Naive thymus-derived CD4-positive, alpha-beta T cell (primary cell): ENCODE results near the gene IMPA2. TPM values are rescaled to one million over a fixed set of nuclear protein-coding genes. Genes with fewer than 3 reads are reported as not detected.

Experiments
- ATAC-seq: fragments of 150-1000 bp; cut with Tn5 transposase; 2 replicates; pipeline ENCODE4 v1.10.0; 2021; ENCODE audit warnings: mild to moderate bottlenecking, moderate library complexity
- CTCF ChIA-PET: fragments of 350-600 bp; sonication (Branson Sonifier 250); formaldehyde crosslinking; loops from one replicate; lab custom pipeline; 2021; ENCODE audit warnings: antibody characterized with exemption; lab: Charles Lee
- POLR2A ChIA-PET: fragments of 350-600 bp; sonication (Branson Sonifier 250); formaldehyde crosslinking; loops from one replicate; lab custom pipeline; 2021; ENCODE audit warnings: antibody characterized with exemption, inconsistent platforms; lab: Charles Lee
- DNase-seq, 9 donors: peaks; one replicate each; pipeline versions ENCODE4 v3.0.0 to v3.0.0-alpha.2; 2020 to 2022; ENCODE audit warnings: mixed read lengths in 1 of 9
- H3K27ac ChIP-seq: one replicate; pipeline ENCODE4 v1.7.0; 2013; ENCODE audit warnings: mild to moderate bottlenecking, low read depth, low read length, moderate library complexity
- H3K27me3 ChIP-seq, 2 donors: one replicate each; pipeline ENCODE4 v1.7.0; 2013; ENCODE audit warnings: low read length in 2 of 2, mild to moderate bottlenecking in 2 of 2, moderate library complexity in 2 of 2; ENCODE audit not compliant: control insufficient read depth in 2 of 2, insufficient read depth in 2 of 2
- H3K36me3 ChIP-seq, 3 experiments: 1 replicate in 2 of 3; 2 replicates in 1 of 3; pipeline ENCODE4 v1.7.0; 2013; ENCODE audit warnings: low read length in 3 of 3, mild to moderate bottlenecking in 3 of 3, moderate library complexity in 1 of 3; ENCODE audit not compliant: insufficient read depth in 3 of 3, control insufficient read depth in 2 of 3
- H3K4me1 ChIP-seq, 2 donors: one replicate each; pipeline ENCODE4 v1.7.0; 2013; ENCODE audit warnings: low read length in 2 of 2, mild to moderate bottlenecking in 2 of 2, moderate library complexity in 1 of 2; ENCODE audit not compliant: control insufficient read depth in 2 of 2, insufficient read depth in 2 of 2
- H3K4me3 ChIP-seq: 2 replicates; pipeline ENCODE4 v1.7.0; 2013; ENCODE audit warnings: mild to moderate bottlenecking, low read length
- H3K9me3 ChIP-seq, 3 experiments: 1 replicate in 2 of 3; 2 replicates in 1 of 3; pipeline ENCODE4 v1.7.0; 2013; ENCODE audit warnings: low read length in 3 of 3; ENCODE audit not compliant: control insufficient read depth in 2 of 3
- H3K27ac Mint-ChIP-seq, 9 donors: one replicate each; pipeline ENCODE4 v1.8.0; 2020 to 2022; ENCODE audit warnings: mixed read lengths in 9 of 9, mild to moderate bottlenecking in 8 of 9, moderate library complexity in 5 of 9, inconsistent platforms in 2 of 9
- H3K27me3 Mint-ChIP-seq, 5 donors: one replicate each; pipeline ENCODE4 v1.8.0; 2021 to 2022; ENCODE audit warnings: mixed read lengths in 5 of 5, mild to moderate bottlenecking in 1 of 5
- H3K36me3 Mint-ChIP-seq, 5 donors: one replicate each; pipeline ENCODE4 v1.8.0; 2020 to 2022; ENCODE audit warnings: mixed read lengths in 5 of 5, mild to moderate bottlenecking in 3 of 5, inconsistent platforms in 1 of 5
- H3K4me1 Mint-ChIP-seq, 7 donors: one replicate each; pipeline ENCODE4 v1.8.0; 2020 to 2022; ENCODE audit warnings: mixed read lengths in 7 of 7, mild to moderate bottlenecking in 3 of 7, inconsistent platforms in 1 of 7
- H3K4me3 Mint-ChIP-seq, 10 donors: one replicate each; pipeline ENCODE4 v1.8.0; 2020 to 2022; ENCODE audit warnings: mild to moderate bottlenecking in 10 of 10, mixed read lengths in 10 of 10, moderate library complexity in 6 of 10, inconsistent platforms in 2 of 10
- H3K9me3 Mint-ChIP-seq, 11 donors: one replicate each; pipeline ENCODE4 v1.8.0; 2020 to 2022; ENCODE audit warnings: mixed read lengths in 11 of 11, mild to moderate bottlenecking in 4 of 11, inconsistent platforms in 1 of 11, moderate library complexity in 1 of 11
- intact Hi-C, 2 donors: fragments of 100-400 bp; cut with micrococcal nuclease; formaldehyde crosslinking; loops; one replicate each; pipeline ENCODE4 v1.15.1; 2023
- polyA plus RNA-seq, 2 donors: library from polyadenylated mRNA; unstranded; fragments of 300-500 nt; fragmentation: Illumina TruSeq; gene quantifications; one replicate each; pipeline ENCODE4 v1.2.3, GENCODE V29; 2021
- total RNA-seq, 6 experiments: library from RNA in 5 of 6; stranded (reverse) in 5 of 6; gene quantifications; 1 replicate in 5 of 6; 2 replicates in 1 of 6; pipeline ENCODE4 v1.2.3 and lab custom pipeline; 2021 to 2026

IMPA2 gene
- total and polyA plus RNA-seq, 7 experiments from 2014 or later, result 4.9 to 27.8 (median 7.8) TPM

- Mint-ChIP-seq H3K27ac (peak overlapping the region in 5 of 9 donors; percentile 4 to 79 (median 44)), H3K4me1 (peaks cover 9 to 21% (median 15%) of the 10 kb centered on the region in 7 donors), H3K4me3 (peak overlapping the region in 4 of 10 donors; percentile 49 to 70 (median 58)), H3K27me3 (no peaks in the 10 kb centered on the region), H3K36me3 (no peaks in the 10 kb centered on the region), H3K9me3 (no peaks in the 10 kb centered on the region)
- Histone ChIP-seq H3K27me3 (no peaks in the 10 kb centered on the region), H3K27ac (no peak overlapping the region), H3K4me3 (no peak overlapping the region), H3K36me3 (no peaks in the 10 kb centered on the region), H3K9me3 (no peaks in the 10 kb centered on the region), H3K4me1 (peaks cover 0 to 6% of the 10 kb centered on the region in 2 donors)
- ATAC-seq (peak; percentile 14), DNase-seq (no peak)
- intact Hi-C loops, result loop anchor here (1.0 kb wide), 5 partner anchors 14 to 262 kb away; partner anchors contain the start of genes IMPA2 (in 1 of the 2) and MPPE1 (in 1 of the 2)
- ChIA-PET POLR2A (interaction anchor here (1.3 kb wide), 2 partner anchors 87 to 1732 kb away, joined by 3 to 4 read pairs; partner anchors contain the start of gene MPPE1), CTCF (interaction anchor here (0.8 to 10.1 kb wide), 9 partner anchors 9 to 262 kb away, joined by 3 to 162 read pairs (median 6); no protein-coding TSS in a partner anchor)
These were observed 13.6 kb downstream of the IMPA2 start for GRCh38 chr18:11994703-11995444.

- Mint-ChIP-seq H3K27ac (peak overlapping the region in 6 of 9 donors; percentile 4 to 79 (median 52)), H3K27me3 (no peaks in the 10 kb centered on the region), H3K4me3 (peak overlapping the region; percentile 4 to 74 (median 58)), H3K9me3 (no peaks in the 10 kb centered on the region), H3K4me1 (peaks cover 9 to 21% (median 14%) of the 10 kb centered on the region in 7 donors), H3K36me3 (peaks cover 0 to 3% (median 0%) of the 10 kb centered on the region in 5 donors)
- no peaks in the 10 kb centered on the region for H3K27me3 ChIP-seq
- peaks cover 0 to 6% of the 10 kb centered on the region in 2 donors for H3K4me1 ChIP-seq
- peak overlapping the region; percentile 3 for H3K4me3 ChIP-seq
- ATAC-seq (peak; percentile 92), DNase-seq (peak; percentile 19 to 61 (median 50))
- ChIA-PET CTCF (interaction anchor here (0.6 to 10.1 kb wide), 15 partner anchors 8 to 263 kb away, joined by 3 to 162 read pairs (median 4); partner anchors contain the start of gene IMPA2), POLR2A (interaction anchor here (1.3 kb wide), 2 partner anchors 88 to 1732 kb away, joined by 3 to 4 read pairs; partner anchors contain the start of gene MPPE1)
- no peaks in the 10 kb centered on the region for H3K9me3 ChIP-seq
- intact Hi-C loops, result loop anchor here (1.0 kb wide), 5 partner anchors 14 to 262 kb away; partner anchors contain the start of genes IMPA2 (in 1 of the 2) and MPPE1 (in 1 of the 2)
- H3K27ac ChIP-seq, result no peak overlapping the region
- H3K36me3 ChIP-seq, result no peaks in the 10 kb centered on the region
These were observed 14.3 kb downstream of the IMPA2 start for GRCh38 chr18:11995445-11996189.

DNA sequence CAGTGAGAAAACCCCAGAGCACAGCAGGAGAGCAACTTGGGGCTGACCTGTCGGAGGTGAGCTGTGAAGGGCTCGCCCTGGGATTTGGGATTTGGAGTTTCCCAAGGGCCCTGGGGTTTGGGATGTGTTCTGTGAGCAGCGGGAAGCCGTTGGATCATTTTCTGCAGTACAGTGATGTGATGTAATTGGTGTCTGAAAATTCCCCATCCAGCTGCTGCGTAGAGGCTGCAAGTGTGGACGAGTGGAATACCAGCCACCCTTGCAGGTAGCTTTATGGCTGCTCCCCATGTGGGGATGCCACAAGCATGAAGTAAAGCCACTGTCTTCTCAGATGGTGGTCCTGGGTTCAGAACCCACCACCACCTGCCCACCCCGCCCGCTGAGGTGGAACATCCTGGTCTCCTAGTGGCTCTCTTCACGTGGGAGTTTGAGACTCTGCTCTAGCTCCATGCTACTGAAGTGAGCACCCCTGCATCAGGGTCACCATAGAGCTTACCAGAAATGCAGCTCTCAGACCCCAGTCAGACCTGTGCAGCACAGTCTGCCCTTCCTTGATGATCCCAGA lies 15.0 kb downstream of the IMPA2 start:
- no peak for ATAC-seq
- H3K4me1 ChIP-seq, result peaks cover 0 to 6% of the 10 kb centered on the region in 2 donors
- CTCF ChIA-PET, result interaction anchor here (0.6 to 10.1 kb wide), 10 partner anchors 15 to 263 kb away, joined by 3 to 162 read pairs (median 5); partner anchors contain the start of gene IMPA2

GRCh38 chr18:11996907-11997306 lies 15.6 kb downstream of the IMPA2 start:
- Histone ChIP-seq H3K27me3 (no peaks in the 10 kb centered on the region), H3K27ac (no peak overlapping the region)

More for the DNA sequence above, 15.0 kb downstream of the IMPA2 start:
- POLR2A ChIA-PET, result interaction anchor here (1.0 to 1.3 kb wide), 3 partner anchors 59 to 1731 kb away, joined by 3 to 4 read pairs (median 3); partner anchors contain the start of gene MPPE1
- Mint-ChIP-seq H3K4me1 (peaks cover 9 to 21% (median 14%) of the 10 kb centered on the region in 7 donors), H3K9me3 (no peaks in the 10 kb centered on the region), H3K27me3 (no peaks in the 10 kb centered on the region), H3K4me3 (no peak overlapping the region), H3K27ac (peak overlapping the region in 2 of 9 donors; percentile 4 to 68), H3K36me3 (peaks cover 0 to 3% (median 0%) of the 10 kb centered on the region in 5 donors)
- no peaks in the 10 kb centered on the region for H3K27me3 ChIP-seq
- no peaks in the 10 kb centered on the region for H3K9me3 ChIP-seq
- H3K4me3 ChIP-seq, result no peak overlapping the region
- H3K27ac ChIP-seq, result no peak overlapping the region
- intact Hi-C loops, result no loop called here
- DNase-seq, result no peak
- no peaks in the 10 kb centered on the region for H3K36me3 ChIP-seq

GRCh38 chr18:11997466-11997865 lies 16.2 kb downstream of the IMPA2 start:
- Histone ChIP-seq H3K27ac (no peak overlapping the region), H3K9me3 (no peaks in the 10 kb centered on the region), H3K27me3 (no peaks in the 10 kb centered on the region), H3K36me3 (no peaks in the 10 kb centered on the region), H3K4me3 (no peak overlapping the region), H3K4me1 (peaks cover 0 to 6% of the 10 kb centered on the region in 2 donors)
- no peak for DNase-seq
- Mint-ChIP-seq H3K9me3 (no peaks in the 10 kb centered on the region), H3K4me1 (peaks cover 9 to 21% (median 14%) of the 10 kb centered on the region in 7 donors), H3K27ac (peak overlapping the region in 1 of 9 donors; percentile 20), H3K36me3 (peaks cover 0 to 3% (median 0%) of the 10 kb centered on the region in 5 donors), H3K4me3 (no peak overlapping the region), H3K27me3 (no peaks in the 10 kb centered on the region)
- POLR2A ChIA-PET, result no interaction called here
- CTCF ChIA-PET, result interaction anchor here (10.1 kb wide), 1 partner anchor 59 kb away, joined by 162 read pairs; no protein-coding TSS in a partner anchor
- ATAC-seq, result no peak
- intact Hi-C loops, result no loop called here

More at GRCh38 chr18:11996907-11997306, 15.6 kb downstream of the IMPA2 start:
- no peak for DNase-seq
- CTCF ChIA-PET, result interaction anchor here (1.3 to 10.1 kb wide), 3 partner anchors 15 to 67 kb away, joined by 3 to 162 read pairs (median 6); partner anchors contain the start of gene IMPA2
- Histone ChIP-seq H3K9me3 (no peaks in the 10 kb centered on the region), H3K4me1 (peaks cover 0 to 6% of the 10 kb centered on the region in 2 donors), H3K36me3 (no peaks in the 10 kb centered on the region), H3K4me3 (no peak overlapping the region)
- peaks cover 0 to 3% (median 0%) of the 10 kb centered on the region in 5 donors for H3K36me3 Mint-ChIP-seq
- POLR2A ChIA-PET, result interaction anchor here (1.0 kb wide), 1 partner anchor 59 kb away, joined by 3 read pairs; no protein-coding TSS in a partner anchor
- H3K4me1 Mint-ChIP-seq, result peaks cover 9 to 21% (median 14%) of the 10 kb centered on the region in 7 donors
- no peak overlapping the region for H3K4me3 Mint-ChIP-seq
- H3K9me3 Mint-ChIP-seq, result no peaks in the 10 kb centered on the region
- no peak for ATAC-seq
- intact Hi-C loops, result no loop called here
- H3K27me3 Mint-ChIP-seq, result no peaks in the 10 kb centered on the region
- H3K27ac Mint-ChIP-seq, result no peak overlapping the region
